ENCODE measurements around the gene MANEAL. TPM values are rescaled to one million over a fixed set of nuclear protein-coding genes. Genes with fewer than 3 reads are reported as not detected.

Gene MANEAL
- total and polyA plus RNA-seq, 2 of the 13 experiments (the other 11 are each of a cell fraction or from before 2014, with no cell fraction given) = 20.8 to 26.4 TPM

GRCh38 chr1:37807555-37808368 is 14.1 kb downstream of the MANEAL start, which contains the start of the genes C1orf122 and YRDC (continued):
- no peak for TF ChIP-seq ZNF468 (CRISPR knock-in tag; IDR thresholded peaks at IDR 0.05)
- no peak for TF ChIP-seq HMGA1 (CRISPR knock-in tag; conservative IDR thresholded peaks at IDR 0.05)
- no peak for TF ChIP-seq ZNF792 (CRISPR knock-in tag; IDR thresholded peaks at IDR 0.05)
- TF ChIP-seq, protein P1, sequence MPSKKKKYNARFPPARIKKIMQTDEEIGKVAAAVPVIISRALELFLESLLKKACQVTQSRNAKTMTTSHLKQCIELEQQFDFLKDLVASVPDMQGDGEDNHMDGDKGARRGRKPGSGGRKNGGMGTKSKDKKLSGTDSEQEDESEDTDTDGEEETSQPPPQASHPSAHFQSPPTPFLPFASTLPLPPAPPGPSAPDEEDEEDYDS (CRISPR knock-in tag; IDR thresholded peaks at IDR 0.05) = peak; percentile 82
- TF ChIP-seq ZFP37 (CRISPR knock-in tag; IDR thresholded peaks at IDR 0.05; ENCODE audit: borderline replicate concordance) = no peak
- no peak for TF ChIP-seq ZNF430 (CRISPR knock-in tag; IDR thresholded peaks at IDR 0.05)
- 0 out of 2 replicates have a peak, but pooled peaks have one; percentile 38 for TF ChIP-seq KLF12 (CRISPR knock-in tag; IDR thresholded peaks at IDR 0.05; ENCODE audit: borderline replicate concordance)
- TF ChIP-seq TP53 (CRISPR knock-in tag; conservative IDR thresholded peaks at IDR 0.05) = 0 out of 2 replicates have a peak, but pooled peaks have one; percentile 22
- TF ChIP-seq BRD4 (CRISPR knock-in tag; IDR thresholded peaks at IDR 0.05) = no peak
- TF ChIP-seq SNAPC2 (CRISPR knock-in tag; IDR thresholded peaks at IDR 0.05) = no peak
- peak; percentile 65; the same call in 1 of the 2 replicates for TF ChIP-seq ZNF773 (CRISPR knock-in tag; IDR thresholded peaks at IDR 0.05; ENCODE audit: borderline replicate concordance)
- no peak for TF ChIP-seq EP300 (IDR thresholded peaks at IDR 0.05; ENCODE audit: low read depth in 2 of 2, low read length in 2 of 2)
- no peak for TF ChIP-seq EP300 (CRISPR knock-in tag; IDR thresholded peaks at IDR 0.05; ENCODE audit: borderline replicate concordance)
- no peak for TF ChIP-seq ZNF318 (CRISPR knock-in tag; IDR thresholded peaks at IDR 0.05)
- TF ChIP-seq SP1 (IDR thresholded peaks at IDR 0.05) = no peak
- TF ChIP-seq SP1 (CRISPR knock-in tag; IDR thresholded peaks at IDR 0.05) = peak; percentile 56; the same call in 1 of the 2 replicates
- peak; percentile 83 for TF ChIP-seq SRSF1 (optimal IDR thresholded peaks at IDR 0.05; ENCODE audit: low read depth, low read length)
- TF ChIP-seq TEAD3 (CRISPR knock-in tag; optimal IDR thresholded peaks at IDR 0.05; ENCODE audit: borderline replicate concordance) = peak; percentile 90
- peak; percentile 53 for TF ChIP-seq SP4 (CRISPR knock-in tag; IDR thresholded peaks at IDR 0.05)
- no peak for TF ChIP-seq CHD4 (IDR thresholded peaks at IDR 0.05; ENCODE audit: borderline replicate concordance, low read length)
- no peak for TF ChIP-seq DDIT3 (CRISPR knock-in tag; IDR thresholded peaks at IDR 0.05)

All from HepG2 (cell line).